Hindlimb muscle (tissue), 1 donor: ENCODE results near the gene ACSS1. TPM values are rescaled to one million over a fixed set of nuclear protein-coding genes. Genes with fewer than 3 reads are reported as not detected.

Source experiments
- polyA plus RNA-seq: library from polyadenylated mRNA; unstranded; fragments of 120-200 nt; gene quantifications from one replicate; pipeline ENCODE4 v1.2.1, GENCODE V29; 2013; ENCODE audit not compliant: insufficient read length

The ACSS1 gene
- polyA plus RNA-seq, 1 donor: 24.4 TPM

Other genes starting within 250 kb of the ACSS1 start
- 0.63 TPM for gene CST7, start 108.9 kb downstream of the ACSS1 start, polyA plus RNA-seq
- 47.5 TPM for gene APMAP, start 65.4 kb downstream of the ACSS1 start, polyA plus RNA-seq
- not detected for gene VSX1, start 24.0 kb upstream of the ACSS1 start, polyA plus RNA-seq
- 33.3 TPM for gene ENTPD6, start 137.6 kb upstream of the ACSS1 start, polyA plus RNA-seq
- 25.4 TPM for gene PYGB, start 189.9 kb upstream of the ACSS1 start, polyA plus RNA-seq